ENCODE data around the gene SIK3. TPM values are rescaled to one million over a fixed set of nuclear protein-coding genes. Genes with fewer than 3 reads are reported as not detected.
"Not testable (repeated sequence)": the region's sequence is repeated elsewhere in the genome, so short reads cannot be mapped to it uniquely, and the experiment has no call there.

The SIK3 gene
- total RNA-seq, 4 donors from 2014 or later, result 45.0 to 70.2 (median 48.8) TPM

- H3K4me1 ChIP-seq, result peaks cover 0 to 3% (median 0%) of the 10 kb centered on the region in 4 donors
- no peak overlapping the region for H3K4me3 ChIP-seq
- no peak for DNase-seq (ENCODE audit: low spot score in 2 of 2)
- WGBS, 2 donors, result 85 to 86% methylated on average over 8 of the region's 8 CpGs
- H3K9me3 ChIP-seq, result no peaks in the 10 kb centered on the region
- no peaks in the 10 kb centered on the region for H3K27me3 ChIP-seq
- H3K36me3 ChIP-seq, result no peaks in the 10 kb centered on the region
- TF ChIP-seq CTCF (IDR thresholded peaks at IDR 0.05), result no peak
- TF ChIP-seq EP300 (IDR thresholded peaks at IDR 0.05), result no peak
- no peak for TF ChIP-seq POLR2A (IDR thresholded peaks at IDR 0.05)
- H3K27ac ChIP-seq, result no peak overlapping the region
These were observed 45.8 kb downstream of the SIK3 start for GRCh38 chr11:117052196-117053149.

GRCh38 chr11:117050121-117050520, 48.1 kb downstream of the SIK3 start:
- not testable (repeated sequence) for H3K9me3 ChIP-seq; H3K27me3 ChIP-seq; H3K4me3 ChIP-seq; H3K36me3 ChIP-seq; DNase-seq (ENCODE audit: low spot score in 2 of 2); H3K27ac ChIP-seq
- peaks cover 0 to 12% (median 7%) of the 10 kb centered on the region in 4 donors for H3K4me1 ChIP-seq
- 91 to 94% methylated on average over 9 of the region's 9 CpGs for WGBS, 2 donors

GRCh38 chr11:117046627-117047026, 51.6 kb downstream of the SIK3 start:
- H3K27ac ChIP-seq, result peak overlapping the region in 1 of 4 donors; percentile 52
- H3K4me1 ChIP-seq, result peaks cover 0 to 41% (median 25%) of the 10 kb centered on the region in 4 donors
- not testable (repeated sequence) for H3K4me3 ChIP-seq; H3K36me3 ChIP-seq; H3K27me3 ChIP-seq; DNase-seq (ENCODE audit: low spot score in 2 of 2); H3K9me3 ChIP-seq
- 90 to 94% methylated on average over 5 of the region's 5 CpGs for WGBS, 2 donors

- Histone ChIP-seq H3K27ac (peak overlapping the region in 2 of 4 donors; percentile 9 to 57), H3K27me3 (no peaks in the 10 kb centered on the region), H3K4me1 (peaks cover 0 to 42% (median 25%) of the 10 kb centered on the region in 4 donors), H3K4me3 (no peak overlapping the region), H3K9me3 (no peaks in the 10 kb centered on the region), H3K36me3 (no peaks in the 10 kb centered on the region)
- no peak for TF ChIP-seq POLR2A (IDR thresholded peaks at IDR 0.05)
- peak in 1 of 2 donors; percentile 83 for TF ChIP-seq EP300 (IDR thresholded peaks at IDR 0.05)
- TF ChIP-seq CTCF (IDR thresholded peaks at IDR 0.05), result no peak
- no peak for DNase-seq (ENCODE audit: low spot score in 2 of 2)
- 45 to 51% methylated on average over 1 of the region's 1 CpG for WGBS, 2 donors
These were observed 52.3 kb downstream of the SIK3 start for GRCh38 chr11:117045956-117046355.

GRCh38 chr11:117045196-117045595, 53.0 kb downstream of the SIK3 start:
- Histone ChIP-seq H3K9me3 (no peaks in the 10 kb centered on the region), H3K27ac (peak overlapping the region in 2 of 4 donors; percentile 9 to 57), H3K4me3 (no peak overlapping the region), H3K36me3 (no peaks in the 10 kb centered on the region), H3K4me1 (peaks cover 0 to 46% (median 25%) of the 10 kb centered on the region in 4 donors), H3K27me3 (no peaks in the 10 kb centered on the region)
- 46% methylated on average over 5 of the region's 5 CpGs for WGBS, 2 donors
- no peak for TF ChIP-seq EP300 (IDR thresholded peaks at IDR 0.05)
- no peak for TF ChIP-seq CTCF (IDR thresholded peaks at IDR 0.05)
- no peak for TF ChIP-seq POLR2A (IDR thresholded peaks at IDR 0.05)
- no peak for DNase-seq (ENCODE audit: low spot score in 2 of 2)

GRCh38 chr11:117044287-117045035, 53.8 kb downstream of the SIK3 start:
- H3K9me3 ChIP-seq, result no peaks in the 10 kb centered on the region
- peaks cover 0 to 54% (median 25%) of the 10 kb centered on the region in 4 donors for H3K4me1 ChIP-seq
- no peaks in the 10 kb centered on the region for H3K27me3 ChIP-seq
- H3K27ac ChIP-seq, result peak overlapping the region in 2 of 4 donors; percentile 9 to 57
- no peak overlapping the region for H3K4me3 ChIP-seq
- DNase-seq (ENCODE audit: low spot score in 2 of 2), result no peak
- WGBS, 2 donors, result 83 to 86% methylated on average over 7 of the region's 7 CpGs
- TF ChIP-seq CTCF (IDR thresholded peaks at IDR 0.05) (no peak), POLR2A (IDR thresholded peaks at IDR 0.05) (no peak), EP300 (IDR thresholded peaks at IDR 0.05) (no peak)
- H3K36me3 ChIP-seq, result no peaks in the 10 kb centered on the region
